ES-I3 (cell line): ENCODE results near the gene SYNGR3.
A peak's percentile ranks its signal among the peaks of the same experiment; 100 is the strongest.

Experiments
- H3K36me3 ChIP-seq: 2 replicates; pipeline ENCODE4 v1.6.1; 2013; ENCODE audit warnings: mild to moderate bottlenecking, low read length, control low read depth, moderate library complexity; ENCODE audit not compliant: insufficient read depth
- H3K4me1 ChIP-seq: 2 replicates; pipeline ENCODE4 v1.6.1; 2013; ENCODE audit warnings: mild to moderate bottlenecking, control low read depth, low read length; ENCODE audit not compliant: insufficient read depth
- H3K9ac ChIP-seq: 2 replicates; pipeline ENCODE4 v1.6.1; 2013; ENCODE audit warnings: low read depth, mild to moderate bottlenecking, low read length, moderate library complexity
- H3K9me3 ChIP-seq: 2 replicates; pipeline ENCODE4 v1.6.1; 2013; ENCODE audit warnings: mild to moderate bottlenecking, low read length, moderate library complexity; ENCODE audit not compliant: control insufficient read depth, insufficient read depth

SYNGR3 gene

DNA sequence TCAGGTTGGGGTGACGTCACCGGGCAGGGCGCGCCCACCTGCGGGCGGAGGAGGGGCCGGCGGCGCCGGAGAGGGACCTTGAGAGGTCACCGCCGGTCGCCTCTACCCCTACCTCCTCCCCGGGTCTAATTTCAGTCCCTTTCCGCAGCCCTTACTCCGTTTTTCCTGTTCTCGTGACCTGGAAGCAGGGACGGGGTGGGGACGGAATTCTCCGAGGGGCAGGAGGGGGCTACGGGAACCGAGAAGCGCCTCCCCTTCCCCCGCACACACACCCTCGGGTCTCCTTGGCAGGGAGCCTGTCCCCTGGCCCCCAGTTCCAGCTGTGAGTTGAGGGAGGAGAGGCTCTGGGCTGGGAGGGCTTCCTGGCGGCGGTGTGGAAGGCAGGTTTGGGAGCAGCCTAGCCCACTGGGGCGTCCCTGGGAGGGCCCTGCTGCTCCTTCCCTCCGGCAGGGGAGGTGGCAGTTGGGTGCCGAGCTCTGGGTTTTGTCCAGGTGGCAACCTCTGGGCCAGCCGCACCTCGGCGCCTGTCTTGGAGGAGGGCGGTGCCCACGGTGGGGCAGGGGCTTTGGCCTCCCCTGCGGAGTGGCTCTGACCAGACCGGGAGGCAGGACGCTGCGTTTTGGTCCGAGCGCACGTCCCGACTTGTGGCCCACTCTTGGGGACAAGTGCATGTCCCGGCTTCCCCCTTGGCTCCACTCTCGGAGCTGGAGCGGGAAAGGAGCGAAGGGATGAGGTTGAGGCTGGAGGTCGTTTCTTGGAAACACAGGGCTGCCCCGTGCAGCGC is 773 bp downstream of the SYNGR3 start:
- H3K36me3 ChIP-seq = peaks cover 3% of the 10 kb centered on the region; the same call in 1 of the 2 replicates
- H3K9ac ChIP-seq = peak overlapping the region; percentile 51; the same call in 1 of the 2 replicates
- H3K4me1 ChIP-seq = no peaks in the 10 kb centered on the region; the same call in 1 of the 2 replicates
- H3K9me3 ChIP-seq = no peaks in the 10 kb centered on the region

DNA sequence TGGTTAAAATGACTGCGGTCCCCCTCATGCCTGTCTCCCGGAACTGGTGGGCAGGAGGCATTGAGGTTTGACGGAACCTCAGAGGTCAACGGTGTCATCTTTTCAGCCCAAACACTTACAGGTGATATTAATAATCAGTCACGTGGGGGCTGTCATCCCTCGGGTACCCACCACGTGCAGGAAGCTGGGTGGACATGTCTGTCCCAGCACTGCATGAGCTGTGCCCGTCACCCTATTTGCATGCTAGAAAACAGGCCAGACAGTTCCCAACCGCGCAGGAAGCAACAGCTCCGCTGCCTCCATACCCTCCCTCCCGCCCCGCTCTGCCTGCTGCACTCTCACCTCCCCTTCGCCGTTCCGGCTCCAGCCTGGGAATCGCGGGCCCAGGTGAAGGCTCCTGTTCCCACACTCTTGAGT is 1.4 kb downstream of the SYNGR3 start:
- H3K9me3 ChIP-seq = no peaks in the 10 kb centered on the region
- H3K4me1 ChIP-seq = no peaks in the 10 kb centered on the region; the same call in 1 of the 2 replicates
- H3K36me3 ChIP-seq = peaks cover 2% of the 10 kb centered on the region; the same call in 1 of the 2 replicates
- H3K9ac ChIP-seq = peak overlapping the region; percentile 51; the same call in 1 of the 2 replicates

DNA sequence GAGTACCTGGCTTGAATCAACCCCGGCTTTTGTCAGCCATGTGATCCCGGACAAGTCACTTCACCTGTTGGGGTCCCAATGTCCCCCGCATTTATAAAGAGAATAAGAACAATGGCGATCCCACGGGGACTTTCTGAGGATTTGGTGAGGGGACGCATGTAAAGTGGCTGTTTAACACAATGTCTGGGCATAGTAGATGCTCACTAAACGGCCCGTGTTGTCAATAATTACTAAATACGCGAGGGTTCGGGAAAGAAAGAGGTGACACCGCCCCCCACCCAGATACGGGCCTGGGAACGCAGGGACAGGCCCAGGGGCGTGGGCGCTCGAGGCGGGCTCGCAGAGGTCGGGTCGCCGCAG is 1.8 kb downstream of the SYNGR3 start:
- Histone ChIP-seq H3K4me1 (no peaks in the 10 kb centered on the region; the same call in 1 of the 2 replicates), H3K36me3 (no peaks in the 10 kb centered on the region), H3K9me3 (no peaks in the 10 kb centered on the region), H3K9ac (peak overlapping the region; percentile 51; the same call in 1 of the 2 replicates)

GRCh38 chr16:1991948-1992703 is 2.4 kb downstream of the SYNGR3 start:
- peak overlapping the region; percentile 70 for H3K9ac ChIP-seq
- H3K4me1 ChIP-seq = no peaks in the 10 kb centered on the region; the same call in 1 of the 2 replicates
- no peaks in the 10 kb centered on the region for H3K9me3 ChIP-seq
- no peaks in the 10 kb centered on the region for H3K36me3 ChIP-seq

GRCh38 chr16:1992704-1993317 is 3.0 kb downstream of the SYNGR3 start:
- Histone ChIP-seq H3K9me3 (no peaks in the 10 kb centered on the region), H3K4me1 (no peaks in the 10 kb centered on the region; the same call in 1 of the 2 replicates), H3K36me3 (no peaks in the 10 kb centered on the region), H3K9ac (peak overlapping the region; percentile 70)

DNA sequence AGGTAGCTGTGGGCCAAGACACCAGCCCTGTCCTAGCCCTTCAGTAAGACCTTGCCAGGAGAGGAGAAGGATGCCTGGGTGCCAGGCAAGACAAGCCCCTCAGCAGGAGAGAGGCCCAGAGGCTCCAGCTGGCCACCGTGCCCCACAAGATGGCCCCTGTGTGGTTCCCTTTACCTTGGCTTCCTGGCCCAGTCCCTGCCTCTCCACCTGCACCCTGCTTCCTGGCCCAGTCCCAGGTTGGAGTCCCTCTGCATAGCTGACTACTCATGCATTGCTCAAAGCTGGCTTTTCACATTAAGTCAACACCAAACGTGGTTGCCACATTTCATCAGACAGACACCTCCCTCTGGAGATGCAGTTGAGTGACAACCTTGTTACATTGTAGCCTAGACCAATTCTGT is 4.0 kb downstream of the SYNGR3 start:
- no peaks in the 10 kb centered on the region; the same call in 1 of the 2 replicates for H3K4me1 ChIP-seq
- no peak overlapping the region for H3K9ac ChIP-seq
- H3K9me3 ChIP-seq = no peaks in the 10 kb centered on the region
- H3K36me3 ChIP-seq = no peaks in the 10 kb centered on the region

DNA sequence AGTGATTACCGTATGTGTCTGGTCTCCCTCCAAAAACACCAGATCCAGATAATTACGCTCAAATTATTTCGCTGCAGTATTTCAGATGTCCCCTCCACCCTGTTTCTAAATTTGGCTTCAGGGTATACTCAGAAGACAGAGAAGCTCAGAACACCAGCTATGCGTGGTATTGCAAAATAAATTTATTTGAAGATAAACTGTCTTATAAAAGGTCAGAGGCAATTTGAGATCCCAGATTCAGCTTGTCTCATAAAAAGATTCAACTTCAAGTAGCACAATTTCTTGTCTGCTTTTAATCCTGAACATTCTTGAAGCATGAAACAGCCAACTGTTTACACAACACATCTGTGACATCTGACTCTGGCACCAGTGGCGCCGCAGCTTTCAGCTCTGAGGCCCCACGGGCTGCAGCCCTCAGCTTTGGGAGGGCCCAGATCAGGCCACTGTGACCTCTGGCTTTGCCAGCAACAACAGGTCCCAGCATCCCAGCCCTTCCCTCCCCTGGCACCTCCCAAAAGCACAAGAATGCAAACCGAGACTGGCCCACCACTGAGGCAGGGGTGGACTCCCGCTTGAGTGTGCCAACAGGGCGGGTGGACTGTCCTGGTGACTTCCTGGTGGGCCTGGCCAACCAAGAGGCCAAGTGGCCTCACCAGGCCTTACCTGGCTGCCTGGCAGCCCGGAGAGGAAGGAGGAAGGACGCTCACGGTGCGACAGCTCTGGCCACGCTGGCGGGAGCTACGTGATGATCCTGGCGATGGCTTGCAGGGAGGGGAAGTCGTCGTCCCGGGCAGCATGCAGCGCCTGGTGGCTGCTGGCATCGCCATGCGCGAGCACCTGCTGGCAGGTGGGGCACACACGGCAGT is 8.0 kb downstream of the SYNGR3 start:
- H3K9ac ChIP-seq = no peak overlapping the region
- H3K9me3 ChIP-seq = no peaks in the 10 kb centered on the region
- no peaks in the 10 kb centered on the region; the same call in 1 of the 2 replicates for H3K4me1 ChIP-seq
- peaks cover 4% of the 10 kb centered on the region; the same call in 1 of the 2 replicates for H3K36me3 ChIP-seq

DNA sequence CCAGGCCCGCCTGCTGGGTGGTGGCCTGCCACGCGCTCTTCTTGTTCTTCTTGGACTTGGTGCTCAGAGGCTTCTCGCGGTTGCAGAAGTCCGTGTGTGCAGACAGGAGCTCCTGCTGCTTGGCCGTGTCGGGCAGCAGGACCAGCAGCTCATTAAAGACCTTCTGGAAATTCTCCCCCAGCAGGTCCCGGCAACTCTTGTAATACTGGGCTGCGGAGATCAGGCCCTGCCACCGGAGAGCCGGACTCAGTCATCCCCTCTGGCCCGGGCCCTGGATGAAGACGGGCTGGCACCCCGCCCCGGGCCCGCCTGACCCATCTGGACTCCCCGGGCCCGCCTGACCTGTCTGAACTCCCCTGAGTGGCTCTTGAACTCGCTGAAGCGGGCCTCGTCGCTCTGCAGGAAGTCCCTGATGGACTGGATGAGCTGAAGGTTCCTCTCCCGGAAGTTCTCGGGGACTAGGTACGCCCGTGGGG is 8.6 kb downstream of the SYNGR3 start:
- peaks cover 4% of the 10 kb centered on the region; the same call in 1 of the 2 replicates for H3K36me3 ChIP-seq
- no peaks in the 10 kb centered on the region for H3K4me1 ChIP-seq
- H3K9me3 ChIP-seq = no peaks in the 10 kb centered on the region
- no peak overlapping the region for H3K9ac ChIP-seq

DNA sequence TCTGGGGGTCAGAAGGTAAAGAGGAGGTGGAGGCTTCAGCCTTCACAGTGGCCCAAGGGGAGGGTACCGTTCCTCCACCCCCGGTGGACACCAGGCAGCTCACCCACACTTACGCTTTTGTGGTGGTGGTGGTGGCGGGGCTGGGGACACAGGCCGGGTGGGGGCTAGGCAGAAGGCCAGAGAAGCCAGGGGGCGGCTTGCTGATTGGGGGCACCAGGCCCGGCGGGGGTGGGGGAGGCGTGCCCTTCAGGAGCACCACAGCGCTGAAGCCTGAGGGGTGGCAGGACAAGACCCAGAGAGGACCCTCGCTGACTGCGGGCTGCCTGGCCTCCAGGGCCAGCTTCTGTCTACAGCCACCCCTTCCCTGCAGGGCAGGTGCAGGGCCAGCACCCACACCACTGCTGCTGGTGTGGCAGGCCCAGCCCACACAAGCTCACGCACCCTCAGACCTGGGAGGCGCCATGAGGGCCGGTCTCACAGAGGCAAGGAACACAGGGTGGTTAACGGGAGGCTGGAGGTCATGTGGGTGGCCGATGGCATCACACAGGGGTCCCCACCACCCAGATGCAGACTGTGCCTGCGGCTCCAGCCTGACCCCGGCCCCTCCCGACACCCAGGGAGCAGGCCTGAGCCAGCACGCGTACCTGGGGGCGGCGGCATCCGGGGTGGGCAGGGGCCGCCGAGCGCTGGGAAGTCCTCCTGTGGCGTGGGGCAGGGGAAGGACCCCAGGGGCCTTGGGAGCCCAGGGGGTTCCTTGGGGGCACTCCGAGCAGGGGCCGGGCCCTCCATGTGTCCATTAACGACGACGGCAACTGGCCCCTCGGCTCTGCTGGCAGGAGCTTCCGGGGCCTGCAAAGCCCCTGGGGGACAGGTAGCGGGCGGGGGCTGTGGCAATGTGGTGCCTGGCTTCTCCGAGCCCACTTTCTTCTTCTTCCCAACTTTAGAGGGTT is 9.4 kb downstream of the SYNGR3 start:
- no peak overlapping the region for H3K9ac ChIP-seq
- H3K36me3 ChIP-seq = peaks cover 4% of the 10 kb centered on the region; the same call in 1 of the 2 replicates
- H3K4me1 ChIP-seq = peaks cover under 1% of the 10 kb centered on the region; the same call in 1 of the 2 replicates
- H3K9me3 ChIP-seq = no peaks in the 10 kb centered on the region

DNA sequence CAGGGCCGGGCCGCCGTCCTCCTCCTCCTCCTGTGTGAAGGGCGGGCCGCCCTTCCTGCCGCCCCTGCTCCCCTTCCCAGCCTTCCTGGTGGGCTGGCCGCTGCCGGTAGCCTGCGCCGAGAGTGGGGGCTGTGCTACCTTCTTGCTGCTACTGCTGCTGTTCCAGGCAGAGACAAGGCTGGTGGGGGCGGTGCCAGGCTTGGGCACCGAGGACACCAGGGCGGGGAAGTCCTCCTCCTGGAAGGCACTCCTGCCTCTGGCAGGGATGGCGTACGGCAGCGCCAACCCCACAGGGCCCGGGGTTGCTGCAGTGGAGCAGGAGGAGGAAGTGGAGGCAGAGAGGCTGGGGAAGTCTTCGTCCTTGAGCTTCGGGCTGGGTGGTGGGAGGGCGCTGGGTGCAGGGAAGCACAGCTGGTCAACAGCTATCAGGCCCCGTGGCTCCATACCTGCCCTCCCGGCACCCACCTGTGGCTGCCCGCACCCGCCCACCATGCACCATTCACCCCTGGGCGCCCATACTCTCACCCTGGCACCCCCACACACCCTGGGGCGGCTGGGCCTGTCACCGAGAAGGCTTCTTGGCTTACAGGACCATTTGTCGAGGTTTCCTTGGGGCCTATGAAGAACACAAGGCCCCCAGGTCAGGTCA is 10.2 kb downstream of the SYNGR3 start:
- H3K36me3 ChIP-seq = peaks cover 4% of the 10 kb centered on the region; the same call in 1 of the 2 replicates
- H3K9me3 ChIP-seq = no peaks in the 10 kb centered on the region
- no peak overlapping the region for H3K9ac ChIP-seq
- H3K4me1 ChIP-seq = peaks cover 6% of the 10 kb centered on the region; the same call in 1 of the 2 replicates

DNA sequence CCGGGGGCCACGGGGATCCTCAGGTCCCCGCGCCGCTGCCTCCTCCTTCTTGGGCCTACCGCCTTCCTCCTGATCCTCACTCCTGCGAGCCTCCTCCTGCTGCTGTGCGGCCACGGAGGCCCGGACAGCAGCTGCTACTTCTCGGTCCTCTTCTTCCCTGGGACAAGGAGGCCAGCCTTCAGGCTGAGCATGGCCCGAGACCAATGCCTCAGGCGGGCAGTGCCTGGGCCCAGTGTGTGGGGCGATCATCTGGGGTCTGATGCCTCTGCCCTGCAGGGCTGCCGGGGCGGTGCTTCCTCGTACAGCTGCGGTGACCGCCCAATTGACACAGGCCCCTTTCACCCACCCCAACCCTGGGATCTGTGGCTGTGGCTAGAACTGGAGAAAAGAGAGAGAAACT is 11.3 kb downstream of the SYNGR3 start:
- Histone ChIP-seq H3K9ac (no peak overlapping the region), H3K4me1 (peaks cover 6% of the 10 kb centered on the region; the same call in 1 of the 2 replicates), H3K36me3 (peaks cover 4% of the 10 kb centered on the region; the same call in 1 of the 2 replicates), H3K9me3 (no peaks in the 10 kb centered on the region)
